B cell (primary cell): ENCODE results near the gene HOXB4. TPM values are rescaled to one million over a fixed set of nuclear protein-coding genes. Genes with fewer than 3 reads are reported as not detected.
A peak's percentile ranks its signal among the peaks of the same experiment; 100 is the strongest.

Source experiments
- ATAC-seq: fragments of 200-7000 bp; cut with Tn5 transposase; one replicate; pipeline ENCODE4 v1.10.0; 2021; ENCODE audit warnings: low read depth, mild to moderate bottlenecking, moderate number of reproducible peaks, moderate library complexity
- CTCF ChIA-PET: fragments of 350-600 bp; sonication (Branson Sonifier 250); formaldehyde crosslinking; loops from one replicate; lab custom pipeline; 2021; ENCODE audit warnings: antibody characterized with exemption, inconsistent platforms; lab: Charles Lee
- POLR2A ChIA-PET: fragments of 350-600 bp; sonication (Branson Sonifier 250); formaldehyde crosslinking; loops from one replicate; lab custom pipeline; 2021; ENCODE audit warnings: antibody characterized with exemption; lab: Charles Lee
- DNase-seq: peaks from one replicate; pipeline ENCODE4 v3.0.0; 2013
- H2AFZ ChIP-seq: 2 replicates; pipeline ENCODE4 v1.6.1; 2012; ENCODE audit warnings: mild to moderate bottlenecking, low read depth, low read length; ENCODE audit not compliant: insufficient read depth, poor library complexity, severe bottlenecking
- H3K27ac ChIP-seq, 2 donors: 1 replicate in 1 of 2; 2 replicates in 1 of 2; pipeline ENCODE4 v1.5.1; 2012 to 2013; ENCODE audit warnings: low read length in 2 of 2, mild to moderate bottlenecking in 2 of 2, moderate library complexity in 1 of 2
- H3K27me3 ChIP-seq, 4 experiments: fragments of 200-600 bp in 1 of 4; sonication (generic) in 1 of 4; replicated peaks in 1 of 4; 1 replicate in 2 of 4; 2 replicates in 2 of 4; pipeline versions ENCODE4 v1.6.1 to v1.7.0; 2013 to 2016; ENCODE audit warnings: low read length in 3 of 4, mild to moderate bottlenecking in 2 of 4, mixed read lengths in 1 of 4, moderate library complexity in 1 of 4; ENCODE audit not compliant: insufficient read depth in 4 of 4, control insufficient read depth in 3 of 4; ENCODE audit errors: control extremely low read depth in 1 of 4
- H3K36me3 ChIP-seq, 2 experiments: replicated peaks in 1 of 2; 1 replicate in 1 of 2; 2 replicates in 1 of 2; pipeline versions ENCODE4 v1.6.1 to v1.7.1; 2013; ENCODE audit warnings: low read length in 1 of 2; ENCODE audit not compliant: insufficient read depth in 2 of 2, control insufficient read depth in 1 of 2; ENCODE audit errors: control extremely low read depth in 1 of 2, extremely low read depth in 1 of 2
- H3K4me1 ChIP-seq, 2 donors: fragments of 200-600 bp in 1 of 2; sonication (generic) in 1 of 2; 1 replicate in 1 of 2; 2 replicates in 1 of 2; pipeline versions ENCODE4 v1.5.1 to v1.6.1; 2013 to 2017; ENCODE audit warnings: low read length in 2 of 2; ENCODE audit not compliant: control insufficient read depth in 2 of 2, insufficient read depth in 2 of 2
- H3K4me2 ChIP-seq: replicated peaks from 2 replicates; pipeline ENCODE3; 2012; ENCODE audit warnings: mild to moderate bottlenecking, low read depth, low read length; ENCODE audit not compliant: poor library complexity, severe bottlenecking
- H3K4me3 ChIP-seq, 5 experiments: fragments of 200-600 bp in 1 of 5; sonication (generic) in 1 of 5; 1 replicate in 3 of 5; 2 replicates in 2 of 5; pipeline versions ENCODE4 v1.5.1 to v1.7.0; 2011 to 2016; ENCODE audit warnings: low read length in 4 of 5, mild to moderate bottlenecking in 4 of 5, low read depth in 2 of 5, control low read depth in 1 of 5, moderate library complexity in 1 of 5; ENCODE audit not compliant: insufficient read depth in 1 of 5; ENCODE audit errors: control extremely low read depth in 1 of 5, extremely low read depth in 1 of 5
- H3K79me2 ChIP-seq: fragments of 200-600 bp; sonication (generic); one replicate; pipeline ENCODE4 v1.6.0; 2016; ENCODE audit warnings: low read length; ENCODE audit not compliant: control insufficient read depth, insufficient read depth
- H3K9ac ChIP-seq: fragments of 200-600 bp; sonication (generic); 2 replicates; pipeline ENCODE4 v1.6.1; 2017; ENCODE audit warnings: mild to moderate bottlenecking, low read length, moderate library complexity
- H3K9me3 ChIP-seq, 3 donors: one replicate each; pipeline versions ENCODE4 v1.6.1 to v1.7.1; 2013; ENCODE audit warnings: low read length in 2 of 3; ENCODE audit not compliant: control insufficient read depth in 2 of 3, insufficient read depth in 1 of 3; ENCODE audit errors: control extremely low read depth in 1 of 3
- H4K20me1 ChIP-seq: 2 replicates; pipeline ENCODE4 v1.6.0; 2012; ENCODE audit warnings: mild to moderate bottlenecking, low read length; ENCODE audit not compliant: insufficient read depth, control insufficient read depth, poor library complexity, severe bottlenecking
- H3K27ac Mint-ChIP-seq: one replicate; pipeline ENCODE4 v1.8.0; 2021; ENCODE audit warnings: mixed read lengths
- H3K27me3 Mint-ChIP-seq: one replicate; pipeline ENCODE4 v1.8.0; 2021; ENCODE audit warnings: mixed read lengths
- H3K4me1 Mint-ChIP-seq: one replicate; pipeline ENCODE4 v1.8.0; 2021; ENCODE audit warnings: mixed read lengths
- H3K4me3 Mint-ChIP-seq: one replicate; pipeline ENCODE4 v1.8.0; 2021; ENCODE audit warnings: mixed read lengths
- H3K9me3 Mint-ChIP-seq: one replicate; pipeline ENCODE4 v1.8.0; 2022; ENCODE audit warnings: mixed read lengths; ENCODE audit not compliant: insufficient read depth
- EZH2 ChIP-seq: IDR thresholded peaks from 2 replicates; pipeline ENCODE4 v1.6.1; 2012; ENCODE audit warnings: borderline replicate concordance, low read depth, mild to moderate bottlenecking, moderate library complexity, low read length; ENCODE audit not compliant: insufficient read depth, poor library complexity, severe bottlenecking
- WGBS: methylation state at CpG from one replicate; pipeline ENCODE4 v1.1.5; 2013; ENCODE audit warnings: missing lambda C conversion rate; ENCODE audit not compliant: insufficient coverage; 5-methylcytosine and 5-hydroxymethylcytosine counted together
- intact Hi-C: fragments of 100-400 bp; cut with micrococcal nuclease; formaldehyde crosslinking; loops from one replicate; pipeline ENCODE4 v1.10.0; 2022
- polyA plus RNA-seq: library from polyadenylated mRNA; depleted of rRNA; stranded (reverse); fragments of >200 nt; gene quantifications from 2 replicates; pipeline ENCODE4 v1.2.3, GENCODE V29; 2012
- total RNA-seq, 2 donors: library from RNA; stranded (reverse); fragments of 120-200 nt in 1 of 2; gene quantifications; 1 replicate in 1 of 2; 2 replicates in 1 of 2; pipeline versions ENCODE4 v1.2.3 to v1.2.4, GENCODE V29; 2013 to 2022
- TF ChIP-seq, protein P1 (sequence below): fragments of 200-600 bp; IDR thresholded peaks from one replicate; pipeline ENCODE4 v1.8.0; 2022; ENCODE audit warnings: antibody characterized with exemption, mild to moderate bottlenecking

HOXB4 gene
- total and polyA plus RNA-seq, 2 donors (not counting 1 experiment from before 2014, with no cell fraction given), result 0.85 to 1.7 TPM

DNA sequence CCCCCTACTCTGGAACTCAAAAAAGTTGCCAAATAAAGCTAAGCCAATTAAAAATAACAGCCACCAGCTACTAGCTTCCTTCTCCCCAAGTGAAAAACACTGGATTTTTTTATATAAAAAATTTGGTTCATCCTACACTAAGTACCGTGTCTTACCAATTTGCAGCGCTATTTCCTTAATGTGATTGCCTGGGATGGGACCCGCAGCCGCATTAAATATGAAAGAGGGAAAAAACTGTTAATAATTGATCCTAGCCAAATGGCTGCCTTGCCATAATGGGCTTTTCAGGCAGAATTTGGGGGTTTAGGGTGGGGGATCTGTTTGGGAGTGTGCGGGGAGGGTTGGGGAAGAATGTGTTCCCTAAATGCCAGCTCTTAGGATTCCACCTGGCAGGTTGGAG is 46.0 kb upstream of the HOXB4 start:
- no peak overlapping the region for H3K9ac ChIP-seq
- TF ChIP-seq EZH2, result no peak
- TF ChIP-seq, protein P1, sequence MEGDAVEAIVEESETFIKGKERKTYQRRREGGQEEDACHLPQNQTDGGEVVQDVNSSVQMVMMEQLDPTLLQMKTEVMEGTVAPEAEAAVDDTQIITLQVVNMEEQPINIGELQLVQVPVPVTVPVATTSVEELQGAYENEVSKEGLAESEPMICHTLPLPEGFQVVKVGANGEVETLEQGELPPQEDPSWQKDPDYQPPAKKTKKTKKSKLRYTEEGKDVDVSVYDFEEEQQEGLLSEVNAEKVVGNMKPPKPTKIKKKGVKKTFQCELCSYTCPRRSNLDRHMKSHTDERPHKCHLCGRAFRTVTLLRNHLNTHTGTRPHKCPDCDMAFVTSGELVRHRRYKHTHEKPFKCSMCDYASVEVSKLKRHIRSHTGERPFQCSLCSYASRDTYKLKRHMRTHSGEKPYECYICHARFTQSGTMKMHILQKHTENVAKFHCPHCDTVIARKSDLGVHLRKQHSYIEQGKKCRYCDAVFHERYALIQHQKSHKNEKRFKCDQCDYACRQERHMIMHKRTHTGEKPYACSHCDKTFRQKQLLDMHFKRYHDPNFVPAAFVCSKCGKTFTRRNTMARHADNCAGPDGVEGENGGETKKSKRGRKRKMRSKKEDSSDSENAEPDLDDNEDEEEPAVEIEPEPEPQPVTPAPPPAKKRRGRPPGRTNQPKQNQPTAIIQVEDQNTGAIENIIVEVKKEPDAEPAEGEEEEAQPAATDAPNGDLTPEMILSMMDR, result no peak
- Mint-ChIP-seq H3K9me3 (no peaks in the 10 kb centered on the region), H3K27ac (no peak overlapping the region), H3K27me3 (peaks cover 75% of the 10 kb centered on the region), H3K4me1 (peaks cover 21% of the 10 kb centered on the region), H3K4me3 (peak overlapping the region; percentile 64)
- CTCF ChIA-PET, result interaction anchor here (0.7 to 1.5 kb wide), 5 partner anchors 10 to 598 kb away, joined by 3 read pairs; no protein-coding TSS in a partner anchor
- no peaks in the 10 kb centered on the region for H3K79me2 ChIP-seq
- DNase-seq (no peak), ATAC-seq (no peak)
- WGBS, result 90% methylated on average over 3 of the region's 5 CpGs
- no peaks in the 10 kb centered on the region for H3K36me3 ChIP-seq
- peaks cover 0 to 9% (median 0%) of the 10 kb centered on the region in 3 donors for H3K9me3 ChIP-seq
- H2AFZ ChIP-seq, result no peak overlapping the region
- intact Hi-C loops, result no loop called here
- no peak overlapping the region for H3K27ac ChIP-seq
- POLR2A ChIA-PET, result interaction anchor here (0.6 kb wide), 1 partner anchor 149 kb away, joined by 4 read pairs; no protein-coding TSS in a partner anchor
- no peaks in the 10 kb centered on the region for H4K20me1 ChIP-seq
- H3K4me2 ChIP-seq, result no peak overlapping the region
- H3K27me3 ChIP-seq, result peaks cover 0 to 95% (median 68%) of the 10 kb centered on the region in 4 experiments
- H3K4me1 ChIP-seq, result peaks cover 26 to 30% of the 10 kb centered on the region in 2 donors
- H3K4me3 ChIP-seq, result no peak overlapping the region

DNA sequence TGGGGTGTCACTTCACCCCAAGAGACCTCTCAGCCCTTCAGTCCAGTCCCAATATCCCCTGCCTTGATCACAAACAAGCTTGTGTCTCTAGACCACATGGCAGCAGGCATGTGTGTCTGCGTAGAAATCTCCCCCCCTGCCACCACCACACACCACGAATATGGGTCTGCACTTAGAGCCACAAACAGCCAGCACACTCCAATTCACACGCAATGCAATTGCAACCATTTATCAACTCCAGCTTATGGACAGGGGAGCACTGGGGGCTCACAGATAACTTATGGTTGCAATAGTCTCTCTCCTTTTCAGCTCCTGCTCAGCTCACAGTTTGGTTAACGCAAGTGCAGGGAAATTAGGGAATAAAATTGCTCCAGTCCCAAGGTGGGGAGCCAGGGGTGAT is 45.4 kb upstream of the HOXB4 start:
- Histone ChIP-seq H3K27me3 (peaks cover 0 to 95% (median 64%) of the 10 kb centered on the region in 4 experiments), H3K4me1 (peaks cover 31 to 35% of the 10 kb centered on the region in 2 donors), H3K79me2 (no peaks in the 10 kb centered on the region), H3K4me3 (no peak overlapping the region), H3K9ac (no peak overlapping the region), H3K36me3 (no peaks in the 10 kb centered on the region), H3K27ac (no peak overlapping the region), H3K9me3 (peaks cover 0 to 9% (median 0%) of the 10 kb centered on the region in 3 donors), H3K4me2 (no peak overlapping the region), H4K20me1 (no peaks in the 10 kb centered on the region), H2AFZ (no peak overlapping the region)
- Mint-ChIP-seq H3K27me3 (peaks cover 75% of the 10 kb centered on the region), H3K27ac (no peak overlapping the region), H3K9me3 (no peaks in the 10 kb centered on the region), H3K4me3 (no peak overlapping the region), H3K4me1 (peaks cover 22% of the 10 kb centered on the region)
- TF ChIP-seq, protein P1, result no peak
- TF ChIP-seq EZH2, result no peak
- CTCF ChIA-PET, result interaction anchor here (0.7 to 2.7 kb wide), 7 partner anchors 9 to 597 kb away, joined by 3 to 11 read pairs (median 3); no protein-coding TSS in a partner anchor
- 76% methylated on average over 3 of the region's 4 CpGs for WGBS
- ATAC-seq (no peak), DNase-seq (no peak)
- POLR2A ChIA-PET, result no interaction called here
- intact Hi-C loops, result no loop called here
